Measurements from ENCODE around the gene PRUNE2.

PRUNE2 gene

DNA sequence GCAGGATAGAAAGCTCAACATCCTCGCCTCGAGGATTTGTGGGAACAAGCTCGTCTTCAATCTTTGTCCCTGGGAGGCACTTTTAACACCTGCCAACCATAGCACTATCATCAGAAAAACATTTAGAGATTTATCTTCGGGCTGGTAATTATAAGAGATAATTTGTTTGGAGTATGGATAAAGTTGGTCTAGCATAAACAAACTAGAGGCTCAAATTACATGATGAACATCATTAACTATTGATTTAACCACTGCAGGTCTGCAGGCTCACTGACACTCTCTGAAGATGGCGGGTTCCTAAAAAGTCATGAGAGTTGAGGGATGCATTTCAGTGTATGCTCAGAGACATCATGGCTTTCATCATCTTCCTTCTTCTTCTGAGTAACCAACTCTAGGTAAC, 167.5 kb downstream of the PRUNE2 start:
- H3K4me3 ChIP-seq (ENCODE audit: insufficient read depth, low read length, poor library complexity, severe bottlenecking): no peak overlapping the region
- H3K9me3 ChIP-seq (ENCODE audit: insufficient read depth, low read length): no peaks in the 10 kb centered on the region
- no peaks in the 10 kb centered on the region for H3K9me2 ChIP-seq (replicated peaks; ENCODE audit: insufficient read depth, low read length)
- H2AFZ ChIP-seq (ENCODE audit: low read depth, low read length, severe bottlenecking): no peak overlapping the region
- H3K79me2 ChIP-seq (ENCODE audit: insufficient read depth, low read length): no peaks in the 10 kb centered on the region
- H3K9ac ChIP-seq (ENCODE audit: low read length): no peak overlapping the region
- no peaks in the 10 kb centered on the region for H3K27me3 ChIP-seq (ENCODE audit: low read length)
- no peaks in the 10 kb centered on the region for H4K20me1 ChIP-seq (ENCODE audit: low read depth, low read length)
- TF ChIP-seq, protein P1, sequence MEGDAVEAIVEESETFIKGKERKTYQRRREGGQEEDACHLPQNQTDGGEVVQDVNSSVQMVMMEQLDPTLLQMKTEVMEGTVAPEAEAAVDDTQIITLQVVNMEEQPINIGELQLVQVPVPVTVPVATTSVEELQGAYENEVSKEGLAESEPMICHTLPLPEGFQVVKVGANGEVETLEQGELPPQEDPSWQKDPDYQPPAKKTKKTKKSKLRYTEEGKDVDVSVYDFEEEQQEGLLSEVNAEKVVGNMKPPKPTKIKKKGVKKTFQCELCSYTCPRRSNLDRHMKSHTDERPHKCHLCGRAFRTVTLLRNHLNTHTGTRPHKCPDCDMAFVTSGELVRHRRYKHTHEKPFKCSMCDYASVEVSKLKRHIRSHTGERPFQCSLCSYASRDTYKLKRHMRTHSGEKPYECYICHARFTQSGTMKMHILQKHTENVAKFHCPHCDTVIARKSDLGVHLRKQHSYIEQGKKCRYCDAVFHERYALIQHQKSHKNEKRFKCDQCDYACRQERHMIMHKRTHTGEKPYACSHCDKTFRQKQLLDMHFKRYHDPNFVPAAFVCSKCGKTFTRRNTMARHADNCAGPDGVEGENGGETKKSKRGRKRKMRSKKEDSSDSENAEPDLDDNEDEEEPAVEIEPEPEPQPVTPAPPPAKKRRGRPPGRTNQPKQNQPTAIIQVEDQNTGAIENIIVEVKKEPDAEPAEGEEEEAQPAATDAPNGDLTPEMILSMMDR (IDR thresholded peaks at IDR 0.05; ENCODE audit: insufficient read depth, low read length, poor library complexity, severe bottlenecking): no peak
- TF ChIP-seq EZH2phosphoT487 (conservative IDR thresholded peaks at IDR 0.05; ENCODE audit: low read length): no peak
- H3F3A ChIP-seq (ENCODE audit: insufficient read depth): no peaks in the 10 kb centered on the region
- no peaks in the 10 kb centered on the region for H3K36me3 ChIP-seq (ENCODE audit: low read length)
- no peak overlapping the region for H3K27ac ChIP-seq (ENCODE audit: low read depth, low read length)
- H3K4me2 ChIP-seq (ENCODE audit: low read depth, low read length, poor library complexity, severe bottlenecking): no peak overlapping the region

GRCh38 chr9:76737154-76737902, 168.6 kb downstream of the PRUNE2 start:
- no peaks in the 10 kb centered on the region for H4K20me1 ChIP-seq (ENCODE audit: low read depth, low read length)
- no peaks in the 10 kb centered on the region for H3F3A ChIP-seq (ENCODE audit: insufficient read depth)
- TF ChIP-seq, protein P1 (IDR thresholded peaks at IDR 0.05; ENCODE audit: insufficient read depth, low read length, poor library complexity, severe bottlenecking): no peak
- no peak for TF ChIP-seq EZH2phosphoT487 (conservative IDR thresholded peaks at IDR 0.05; ENCODE audit: low read length)
- H3K36me3 ChIP-seq (ENCODE audit: low read length): no peaks in the 10 kb centered on the region
- H2AFZ ChIP-seq (ENCODE audit: low read depth, low read length, severe bottlenecking): no peak overlapping the region
- H3K79me2 ChIP-seq (ENCODE audit: insufficient read depth, low read length): no peaks in the 10 kb centered on the region
- no peaks in the 10 kb centered on the region for H3K9me3 ChIP-seq (ENCODE audit: insufficient read depth, low read length)
- H3K9me2 ChIP-seq (replicated peaks; ENCODE audit: insufficient read depth, low read length): no peaks in the 10 kb centered on the region
- H3K27me3 ChIP-seq (ENCODE audit: low read length): no peaks in the 10 kb centered on the region
- H3K4me2 ChIP-seq (ENCODE audit: low read depth, low read length, poor library complexity, severe bottlenecking): no peak overlapping the region
- H3K27ac ChIP-seq (ENCODE audit: low read depth, low read length): no peak overlapping the region
- H3K9ac ChIP-seq (ENCODE audit: low read length): no peak overlapping the region
- H3K4me3 ChIP-seq (ENCODE audit: insufficient read depth, low read length, poor library complexity, severe bottlenecking): no peak overlapping the region

- H3K27ac ChIP-seq (ENCODE audit: low read depth, low read length): no peak overlapping the region
- no peaks in the 10 kb centered on the region for H3K79me2 ChIP-seq (ENCODE audit: insufficient read depth, low read length)
These were observed 171.2 kb downstream of the PRUNE2 start for GRCh38 chr9:76734716-76735115.

More at GRCh38 chr9:76734716-76735115, 171.2 kb downstream of the PRUNE2 start:
- Histone ChIP-seq H3F3A (ENCODE audit: insufficient read depth) (no peaks in the 10 kb centered on the region), H3K9me2 (replicated peaks; ENCODE audit: insufficient read depth, low read length) (no peaks in the 10 kb centered on the region), H3K9me3 (ENCODE audit: insufficient read depth, low read length) (no peaks in the 10 kb centered on the region), H2AFZ (ENCODE audit: low read depth, low read length, severe bottlenecking) (no peak overlapping the region), H3K27me3 (ENCODE audit: low read length) (no peaks in the 10 kb centered on the region), H3K9ac (ENCODE audit: low read length) (no peak overlapping the region), H4K20me1 (ENCODE audit: low read depth, low read length) (no peaks in the 10 kb centered on the region), H3K4me2 (ENCODE audit: low read depth, low read length, poor library complexity, severe bottlenecking) (no peak overlapping the region), H3K4me3 (ENCODE audit: insufficient read depth, low read length, poor library complexity, severe bottlenecking) (no peak overlapping the region), H3K36me3 (ENCODE audit: low read length) (no peaks in the 10 kb centered on the region)
- TF ChIP-seq, protein P1 (IDR thresholded peaks at IDR 0.05; ENCODE audit: insufficient read depth, low read length, poor library complexity, severe bottlenecking): no peak
- TF ChIP-seq EZH2phosphoT487 (conservative IDR thresholded peaks at IDR 0.05; ENCODE audit: low read length): no peak
